K562 (cell line): ENCODE data around the gene FAM174C. TPM values are rescaled to one million over a fixed set of nuclear protein-coding genes. Genes with fewer than 3 reads are reported as not detected.
A peak's percentile ranks its signal among the peaks of the same experiment; 100 is the strongest.

Experiments used
- ARHGAP35 ChIP-seq: fragments of 450-650 bp; IDR thresholded peaks from 2 replicates; pipeline ENCODE4 v1.6.1; 2018; ENCODE audit not compliant: partially characterized antibody
- ETV5 ChIP-seq: sonication (generic); formaldehyde crosslinking; IDR thresholded peaks from 2 replicates; pipeline ENCODE4 v1.4.0; 2020; ENCODE audit warnings: low read depth, mild to moderate bottlenecking, missing genetic modification reagents
- MAZ ChIP-seq, 2 experiments: fragments of 450-650 bp in 1 of 2; sonication (generic) in 1 of 2; formaldehyde crosslinking; IDR thresholded peaks in 1 of 2; conservative IDR thresholded peaks in 1 of 2; 2 replicates each; pipeline versions ENCODE4 v1.4.0 to v1.5.0; 2020; ENCODE audit warnings: mild to moderate bottlenecking in 1 of 2, missing genetic modification reagents in 1 of 2
- NFRKB ChIP-seq: fragments of 450-650 bp; IDR thresholded peaks from 2 replicates; pipeline ENCODE4 v1.6.1; 2016; ENCODE audit warnings: low read depth
- NKRF ChIP-seq: fragments of 450-650 bp; IDR thresholded peaks from 2 replicates; pipeline ENCODE4 v1.6.1; 2016; ENCODE audit warnings: borderline replicate concordance
- SUPT5H ChIP-seq: fragments of 450-650 bp; IDR thresholded peaks from 2 replicates; pipeline ENCODE4 v1.6.1; 2016
- ZNF436 ChIP-seq: fragments of 250-450, 450-650 bp; sonication (Bioruptor Pico); formaldehyde crosslinking; IDR thresholded peaks from 2 replicates; pipeline ENCODE4 v1.7.0; 2020; ENCODE audit warnings: mild to moderate bottlenecking
- ZNF589 ChIP-seq: fragments of 200-800 bp; sonication (Bioruptor generic); IDR thresholded peaks from 2 replicates; pipeline ENCODE4 v1.6.1; 2016; ENCODE audit warnings: low read depth, missing genetic modification characterization, missing compliant biosample characterization
- ZNF592 ChIP-seq: fragments of 450-650 bp; IDR thresholded peaks from 2 replicates; pipeline ENCODE4 v1.6.1; 2017; ENCODE audit warnings: antibody characterized with exemption, mild to moderate bottlenecking
- polyA plus RNA-seq, 8 experiments: library from polyadenylated mRNA; depleted of rRNA in 4 of 8; stranded (reverse) in 5 of 8; unstranded in 3 of 8; fragments of >200 nt; fragmentation: Nextera tagmentation in 2 of 8; fragmentation: Illumina TruSeq in 1 of 8; extraction: Ambion mirVana in 2 of 8; extraction: Trizol in 1 of 8; gene quantifications; 2 replicates each; pipeline versions ENCODE4 v1.2.1 to v1.2.3, GENCODE V29; 2011 to 2014; ENCODE audit warnings: inconsistent platforms in 1 of 8, missing spikeins in 1 of 8
- total RNA-seq, 7 experiments: library from RNA; depleted of rRNA in 6 of 7; stranded (reverse); fragments of >200 nt in 6 of 7; fragmentation: Illumina TruSeq in 2 of 7; extraction: Trizol in 2 of 7; gene quantifications; 2 replicates each; pipeline versions ENCODE4 v1.2.1 to v1.2.3, GENCODE V29; 2011 to 2021; ENCODE audit warnings: low replicate concordance in 1 of 7
- TF ChIP-seq, protein P1 (sequence below): fragments of 450-650 bp; formaldehyde crosslinking; IDR thresholded peaks from 2 replicates; pipeline ENCODE4 v1.4.0; 2022; ENCODE audit warnings: missing genetic modification characterization

Gene FAM174C
- total and polyA plus RNA-seq, 9 of the 15 experiments (the other 6 are each of a cell fraction or from before 2014, with no cell fraction given): 0.66 to 89.6 (median 20.3) TPM

DNA sequence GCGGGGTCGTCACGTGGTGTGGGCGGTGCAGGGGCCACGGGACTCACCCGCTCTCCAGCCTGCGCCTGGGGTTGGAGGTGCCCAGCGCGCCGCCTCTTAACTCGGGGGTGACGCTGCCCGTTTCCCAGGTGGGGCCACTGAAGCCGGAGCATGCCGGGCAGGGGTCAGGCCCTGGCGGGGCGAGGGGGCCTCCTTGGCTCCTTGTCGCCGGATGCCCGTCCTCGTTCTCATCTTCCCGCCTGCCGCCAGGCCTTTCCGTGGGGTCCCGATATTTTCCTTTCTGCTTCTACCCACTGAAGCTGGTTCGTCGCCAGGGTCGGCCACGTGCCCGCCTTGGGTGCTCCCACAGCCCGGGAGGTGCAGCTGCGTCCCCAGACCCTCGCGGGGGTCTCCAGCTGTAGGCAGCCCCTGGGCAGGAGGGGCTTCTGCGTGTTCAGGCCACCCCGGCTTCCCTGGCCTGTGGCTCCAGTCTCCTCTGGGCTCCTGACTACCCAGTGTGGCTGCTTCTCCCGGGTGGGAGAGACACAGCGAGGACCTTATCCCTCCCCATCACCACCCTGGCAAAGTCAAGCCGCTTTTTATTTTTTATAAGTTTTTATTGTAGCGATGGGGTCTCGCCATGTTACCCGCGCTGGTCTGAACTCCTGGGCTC lies 772 bp downstream of the FAM174C start (continued):
- TF ChIP-seq, protein P1, sequence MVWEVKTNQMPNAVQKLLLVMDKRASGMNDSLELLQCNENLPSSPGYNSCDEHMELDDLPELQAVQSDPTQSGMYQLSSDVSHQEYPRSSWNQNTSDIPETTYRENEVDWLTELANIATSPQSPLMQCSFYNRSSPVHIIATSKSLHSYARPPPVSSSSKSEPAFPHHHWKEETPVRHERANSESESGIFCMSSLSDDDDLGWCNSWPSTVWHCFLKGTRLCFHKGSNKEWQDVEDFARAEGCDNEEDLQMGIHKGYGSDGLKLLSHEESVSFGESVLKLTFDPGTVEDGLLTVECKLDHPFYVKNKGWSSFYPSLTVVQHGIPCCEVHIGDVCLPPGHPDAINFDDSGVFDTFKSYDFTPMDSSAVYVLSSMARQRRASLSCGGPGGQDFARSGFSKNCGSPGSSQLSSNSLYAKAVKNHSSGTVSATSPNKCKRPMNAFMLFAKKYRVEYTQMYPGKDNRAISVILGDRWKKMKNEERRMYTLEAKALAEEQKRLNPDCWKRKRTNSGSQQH: 0 out of 2 replicates have a peak, but pooled peaks have one; percentile 7
- TF ChIP-seq ZNF592 (peak; percentile 40), NKRF (peak; percentile 89; the same call in 1 of the 2 replicates), ZNF589 (CRISPR knock-in tag) (no peak), NFRKB (0 out of 2 replicates have a peak, but pooled peaks have one; percentile 22), MAZ (CRISPR knock-in tag; conservative IDR thresholded peaks at IDR 0.05 in 1 of 2, IDR thresholded peaks at IDR 0.05 in 1 of 2) (peak in 1 of 2 experiments; percentile 29; a peak in 2 of 4 replicates), ETV5 (CRISPR knock-in tag) (0 out of 2 replicates have a peak, but pooled peaks have one; percentile 0), SUPT5H (peak; percentile 63), ARHGAP35 (no peak), ZNF436 (CRISPR knock-in tag) (no peak)
